Measurements from ENCODE around the gene PRLHR. TPM values are rescaled to one million over a fixed set of nuclear protein-coding genes. Genes with fewer than 3 reads are reported as not detected.
"Not testable (repeated sequence)": the region's sequence is repeated elsewhere in the genome, so short reads cannot be mapped to it uniquely, and the experiment has no call there.

PRLHR gene
- total RNA-seq, 1 experiment from 2014 or later: not detected

DNA sequence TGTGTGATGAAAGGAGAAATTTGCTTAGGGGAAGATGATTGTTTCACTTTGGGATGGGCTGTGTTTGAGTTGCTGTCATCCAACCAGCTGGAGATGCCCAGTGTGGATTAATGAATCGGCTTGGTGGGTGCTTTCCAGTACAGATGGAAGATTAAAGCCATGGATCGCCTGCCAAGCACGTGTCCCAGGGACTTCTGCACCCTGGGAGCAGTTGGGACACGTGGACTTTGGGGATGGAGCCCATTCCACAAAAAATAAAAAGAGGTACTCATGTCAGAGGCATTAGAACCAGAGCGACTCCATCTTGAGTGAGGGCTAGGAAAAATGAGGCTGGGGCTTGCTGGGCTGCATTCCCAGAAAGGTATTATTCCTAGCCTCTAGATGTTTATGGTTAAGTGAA is 29.3 kb upstream of the PRLHR start:
- TF ChIP-seq, protein P1, sequence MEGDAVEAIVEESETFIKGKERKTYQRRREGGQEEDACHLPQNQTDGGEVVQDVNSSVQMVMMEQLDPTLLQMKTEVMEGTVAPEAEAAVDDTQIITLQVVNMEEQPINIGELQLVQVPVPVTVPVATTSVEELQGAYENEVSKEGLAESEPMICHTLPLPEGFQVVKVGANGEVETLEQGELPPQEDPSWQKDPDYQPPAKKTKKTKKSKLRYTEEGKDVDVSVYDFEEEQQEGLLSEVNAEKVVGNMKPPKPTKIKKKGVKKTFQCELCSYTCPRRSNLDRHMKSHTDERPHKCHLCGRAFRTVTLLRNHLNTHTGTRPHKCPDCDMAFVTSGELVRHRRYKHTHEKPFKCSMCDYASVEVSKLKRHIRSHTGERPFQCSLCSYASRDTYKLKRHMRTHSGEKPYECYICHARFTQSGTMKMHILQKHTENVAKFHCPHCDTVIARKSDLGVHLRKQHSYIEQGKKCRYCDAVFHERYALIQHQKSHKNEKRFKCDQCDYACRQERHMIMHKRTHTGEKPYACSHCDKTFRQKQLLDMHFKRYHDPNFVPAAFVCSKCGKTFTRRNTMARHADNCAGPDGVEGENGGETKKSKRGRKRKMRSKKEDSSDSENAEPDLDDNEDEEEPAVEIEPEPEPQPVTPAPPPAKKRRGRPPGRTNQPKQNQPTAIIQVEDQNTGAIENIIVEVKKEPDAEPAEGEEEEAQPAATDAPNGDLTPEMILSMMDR (conservative IDR thresholded peaks at IDR 0.05; ENCODE audit: low read depth, low read length): no peak
- TF ChIP-seq EZH2 (IDR thresholded peaks at IDR 0.05; ENCODE audit: low read length, unreplicated experiment) (no peak), EZH2phosphoT487 (IDR thresholded peaks at IDR 0.05; ENCODE audit: borderline replicate concordance, low read length) (no peak)
- no peak for ATAC-seq
- H3K36me3 ChIP-seq (ENCODE audit: low read depth, low read length): no peaks in the 10 kb centered on the region
- ChIA-PET CTCF (no interaction called here), POLR2A (ENCODE audit: unreplicated experiment) (no interaction called here)
- H3K4me3 ChIP-seq (ENCODE audit: low read length): no peak overlapping the region
- no peak overlapping the region for H3K9ac ChIP-seq (ENCODE audit: low read length)
- no peaks in the 10 kb centered on the region for H3K4me1 ChIP-seq (ENCODE audit: insufficient read depth, low read length)
- H3K9me2 ChIP-seq (replicated peaks; ENCODE audit: low read length): no peaks in the 10 kb centered on the region
- no peak overlapping the region for H3K4me2 ChIP-seq (ENCODE audit: low read length)
- no peak for DNase-seq
- no peaks in the 10 kb centered on the region for H3K9me3 ChIP-seq (ENCODE audit: low read length)
- intact Hi-C loops (cut with micrococcal nuclease): no loop called here
- no peak overlapping the region for H2AFZ ChIP-seq (ENCODE audit: low read length)
- no peak overlapping the region for H3K27ac ChIP-seq (ENCODE audit: low read length)
- H3K79me2 ChIP-seq (ENCODE audit: low read length): no peaks in the 10 kb centered on the region
- no peaks in the 10 kb centered on the region for H4K20me1 ChIP-seq (ENCODE audit: low read length)
- H3F3A ChIP-seq (ENCODE audit: low read length, unreplicated experiment): no peaks in the 10 kb centered on the region
- no TSS peak for BruUV-seq (replicated peaks)
- H3K27me3 ChIP-seq (ENCODE audit: low read length): peaks cover 41% of the 10 kb centered on the region

DNA sequence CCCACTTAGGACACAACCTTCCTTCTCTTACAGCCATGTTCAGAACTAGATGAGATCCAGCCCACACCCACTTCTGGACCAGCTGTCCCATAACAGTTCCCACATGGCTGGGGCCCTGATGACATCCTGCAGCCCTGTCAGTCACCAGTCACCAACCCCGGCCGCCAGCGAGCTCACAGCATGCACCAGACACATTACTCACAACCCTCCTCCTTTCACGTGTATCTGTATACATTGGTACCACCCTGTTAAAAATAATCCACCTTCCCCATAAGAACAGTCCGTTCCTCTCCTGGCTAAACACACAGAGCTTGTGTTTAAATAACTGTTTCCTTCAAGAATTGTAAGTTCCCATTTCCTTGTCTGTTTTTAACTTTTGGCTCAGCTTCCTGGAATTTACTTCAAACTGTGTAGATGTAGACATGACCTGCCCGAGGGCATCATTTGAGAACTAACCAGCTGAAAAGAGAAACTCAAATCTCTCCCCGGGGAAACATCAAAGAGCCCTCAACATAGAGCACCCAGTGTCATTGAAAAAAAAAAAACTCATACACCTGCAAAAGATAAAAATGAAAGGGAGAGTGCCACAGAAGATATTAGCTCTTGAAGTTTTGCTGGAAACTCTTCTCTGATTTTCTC is 26.0 kb upstream of the PRLHR start:
- Histone ChIP-seq H3K79me2 (ENCODE audit: low read length) (no peaks in the 10 kb centered on the region), H4K20me1 (ENCODE audit: low read length) (no peaks in the 10 kb centered on the region), H3K9ac (ENCODE audit: low read length) (no peak overlapping the region), H3K27ac (ENCODE audit: low read length) (no peak overlapping the region), H3K4me1 (ENCODE audit: insufficient read depth, low read length) (no peaks in the 10 kb centered on the region), H3K4me3 (ENCODE audit: low read length) (no peak overlapping the region), H2AFZ (ENCODE audit: low read length) (no peak overlapping the region), H3K36me3 (ENCODE audit: low read depth, low read length) (no peaks in the 10 kb centered on the region), H3K4me2 (ENCODE audit: low read length) (no peak overlapping the region), H3K9me3 (ENCODE audit: low read length) (no peaks in the 10 kb centered on the region), H3F3A (ENCODE audit: low read length, unreplicated experiment) (no peaks in the 10 kb centered on the region), H3K27me3 (ENCODE audit: low read length) (peaks cover 40% of the 10 kb centered on the region), H3K9me2 (replicated peaks; ENCODE audit: low read length) (no peaks in the 10 kb centered on the region)
- peak; percentile 2 for DNase-seq
- intact Hi-C loops (cut with micrococcal nuclease): no loop called here
- ATAC-seq: no peak
- no TSS peak for BruUV-seq (replicated peaks)
- ChIA-PET POLR2A (ENCODE audit: unreplicated experiment) (no interaction called here), CTCF (interaction anchor here (0.7 kb wide), 1 partner anchor 261 kb away, joined by 6 read pairs; no protein-coding TSS in a partner anchor)
- TF ChIP-seq EZH2 (IDR thresholded peaks at IDR 0.05; ENCODE audit: low read length, unreplicated experiment) (no peak), EZH2phosphoT487 (IDR thresholded peaks at IDR 0.05; ENCODE audit: borderline replicate concordance, low read length) (no peak)
- TF ChIP-seq, protein P1 (conservative IDR thresholded peaks at IDR 0.05; ENCODE audit: low read depth, low read length): no peak

DNA sequence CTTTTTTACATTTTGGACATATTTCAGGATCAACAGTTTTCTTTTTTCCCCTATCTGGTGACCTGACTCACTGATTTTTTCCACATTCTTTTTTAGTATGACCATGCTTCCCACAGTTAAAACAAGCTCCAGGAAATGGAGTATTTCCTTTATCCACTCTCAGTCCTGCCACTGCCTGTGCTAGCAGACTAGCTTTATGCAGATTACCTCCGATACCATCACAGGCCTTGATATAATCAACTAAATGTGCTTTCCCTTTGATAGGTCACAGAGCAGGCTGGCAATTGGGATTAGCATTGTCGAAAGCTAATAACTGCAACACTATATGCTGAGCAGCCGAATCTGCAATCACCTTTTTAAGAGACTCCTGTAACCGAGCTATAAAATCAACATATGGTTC is 18.4 kb upstream of the PRLHR start:
- H3K79me2 ChIP-seq (ENCODE audit: low read length); ATAC-seq; CTCF ChIA-PET; POLR2A ChIA-PET (ENCODE audit: unreplicated experiment); H3K4me2 ChIP-seq (ENCODE audit: low read length); H2AFZ ChIP-seq (ENCODE audit: low read length); H3K4me1 ChIP-seq (ENCODE audit: insufficient read depth, low read length); H3K9me2 ChIP-seq (replicated peaks; ENCODE audit: low read length); H3K27me3 ChIP-seq (ENCODE audit: low read length); H4K20me1 ChIP-seq (ENCODE audit: low read length); H3K36me3 ChIP-seq (ENCODE audit: low read depth, low read length); DNase-seq; H3K4me3 ChIP-seq (ENCODE audit: low read length); H3K27ac ChIP-seq (ENCODE audit: low read length); H3F3A ChIP-seq (ENCODE audit: low read length, unreplicated experiment); H3K9me3 ChIP-seq (ENCODE audit: low read length); BruUV-seq (replicated peaks); H3K9ac ChIP-seq (ENCODE audit: low read length); intact Hi-C loops (cut with micrococcal nuclease): not testable (repeated sequence)

Data from PC-3 (cell line).